ENCODE measurements around the gene MICA.
A peak's percentile ranks its signal among the peaks of the same experiment; 100 is the strongest.

DNA sequence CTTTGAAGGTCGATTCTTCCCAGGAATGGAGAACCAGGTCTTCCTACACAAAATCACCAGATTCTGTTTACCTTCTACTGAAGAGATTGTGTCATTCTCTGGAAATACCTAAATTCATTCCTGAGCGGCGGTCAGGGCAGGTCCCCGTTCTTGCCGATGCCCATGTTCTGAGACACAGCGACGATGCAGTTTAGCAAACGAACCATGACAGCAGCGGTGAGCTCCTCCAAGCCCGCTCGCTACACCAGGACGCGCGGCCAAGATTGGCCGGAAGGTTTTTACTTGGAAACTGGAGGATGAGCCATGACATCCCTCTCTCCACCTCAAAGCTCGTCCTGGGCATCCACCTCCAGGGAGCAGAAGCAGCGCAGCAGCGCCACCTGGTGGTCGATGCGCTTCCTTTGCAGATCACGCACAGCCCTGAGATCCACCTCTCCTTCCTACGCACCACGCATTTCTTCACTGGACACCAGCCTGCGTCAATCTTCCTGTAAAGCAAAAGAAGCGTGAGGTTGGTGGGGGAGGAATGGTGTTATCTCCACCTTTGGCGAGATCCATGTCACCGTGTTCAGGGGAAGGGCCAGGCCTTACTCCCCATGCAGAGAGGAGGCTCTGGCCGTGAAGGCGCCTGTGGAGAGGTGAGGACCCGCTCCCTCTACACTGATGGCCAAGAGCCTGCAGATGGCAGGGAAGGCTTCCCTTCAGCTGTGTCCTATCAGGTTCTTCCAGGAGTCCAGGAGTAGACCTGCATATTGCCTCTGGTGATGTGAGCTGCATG, 36.5 kb upstream of the MICA start:
- TF ChIP-seq ZNF433 (tag by site-specific recombination; IDR thresholded peaks at IDR 0.05; ENCODE audit: low read depth) (no peak), SETDB1 (IDR thresholded peaks at IDR 0.05; ENCODE audit: insufficient read length, low read length) (no peak), CTCF (tag by site-specific recombination; IDR thresholded peaks at IDR 0.05) (peak; percentile 99), ZBTB17 (tag by site-specific recombination; IDR thresholded peaks at IDR 0.05) (peak; percentile 97), BCL11A (tag by site-specific recombination; IDR thresholded peaks at IDR 0.05; ENCODE audit: low read depth) (no peak), HOXC10 (CRISPR knock-in tag; IDR thresholded peaks at IDR 0.05) (no peak), ZNF184 (tag by site-specific recombination; IDR thresholded peaks at IDR 0.05) (0 out of 2 replicates have a peak, but pooled peaks have one; percentile 41), ZNF571 (tag by site-specific recombination; IDR thresholded peaks at IDR 0.05) (no peak), ZNF76 (tag by site-specific recombination; IDR thresholded peaks at IDR 0.05; ENCODE audit: borderline replicate concordance, low read depth) (no peak)
- TF ChIP-seq, protein P1, sequence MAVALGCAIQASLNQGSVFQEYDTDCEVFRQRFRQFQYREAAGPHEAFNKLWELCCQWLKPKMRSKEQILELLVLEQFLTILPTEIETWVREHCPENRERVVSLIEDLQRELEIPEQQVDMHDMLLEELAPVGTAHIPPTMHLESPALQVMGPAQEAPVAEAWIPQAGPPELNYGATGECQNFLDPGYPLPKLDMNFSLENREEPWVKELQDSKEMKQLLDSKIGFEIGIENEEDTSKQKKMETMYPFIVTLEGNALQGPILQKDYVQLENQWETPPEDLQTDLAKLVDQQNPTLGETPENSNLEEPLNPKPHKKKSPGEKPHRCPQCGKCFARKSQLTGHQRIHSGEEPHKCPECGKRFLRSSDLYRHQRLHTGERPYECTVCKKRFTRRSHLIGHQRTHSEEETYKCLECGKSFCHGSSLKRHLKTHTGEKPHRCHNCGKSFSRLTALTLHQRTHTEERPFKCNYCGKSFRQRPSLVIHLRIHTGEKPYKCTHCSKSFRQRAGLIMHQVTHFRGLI (tag by site-specific recombination; IDR thresholded peaks at IDR 0.05): no peak
